IPS-15b (cell line): Measurements from ENCODE around the gene TLR4.

Source experiments
- H3K27me3 ChIP-seq: one replicate; pipeline ENCODE4 v1.6.1; 2013; ENCODE audit warnings: low read length; ENCODE audit not compliant: control insufficient read depth, insufficient read depth
- H3K36me3 ChIP-seq: one replicate; pipeline ENCODE4 v1.6.1; 2013; ENCODE audit warnings: low read length; ENCODE audit not compliant: control insufficient read depth, insufficient read depth
- H3K4me1 ChIP-seq: one replicate; pipeline ENCODE4 v1.6.1; 2013; ENCODE audit warnings: mild to moderate bottlenecking, low read length; ENCODE audit not compliant: control insufficient read depth, insufficient read depth
- H3K4me3 ChIP-seq: one replicate; pipeline ENCODE4 v1.5.1; 2013; ENCODE audit warnings: low read depth, low read length
- H3K9ac ChIP-seq: one replicate; pipeline ENCODE4 v1.6.1; 2013; ENCODE audit warnings: low read depth, mild to moderate bottlenecking, low read length
- H3K9me3 ChIP-seq: one replicate; pipeline ENCODE4 v1.6.1; 2013; ENCODE audit warnings: mild to moderate bottlenecking, low read length; ENCODE audit not compliant: control insufficient read depth, insufficient read depth

TLR4 gene

DNA sequence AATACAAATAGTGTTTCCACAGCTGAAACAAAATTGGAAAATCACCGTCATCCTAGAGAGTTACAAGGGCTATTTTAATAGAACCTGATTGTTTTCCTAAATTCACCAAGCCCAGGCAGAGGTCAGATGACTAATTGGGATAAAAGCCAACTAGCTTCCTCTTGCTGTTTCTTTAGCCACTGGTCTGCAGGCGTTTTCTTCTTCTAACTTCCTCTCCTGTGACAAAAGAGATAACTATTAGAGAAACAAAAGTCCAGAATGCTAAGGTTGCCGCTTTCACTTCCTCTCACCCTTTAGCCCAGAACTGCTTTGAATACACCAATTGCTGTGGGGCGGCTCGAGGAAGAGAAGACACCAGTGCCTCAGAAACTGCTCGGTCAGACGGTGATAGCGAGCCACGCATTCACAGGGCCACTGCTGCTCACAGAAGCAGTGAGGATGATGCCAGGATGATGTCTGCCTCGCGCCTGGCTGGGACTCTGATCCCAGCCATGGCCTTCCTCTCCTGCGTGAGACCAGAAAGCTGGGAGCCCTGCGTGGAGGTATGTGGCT lies at the start of gene TLR4:
Gene TLR4, plus strand, starts transcription at position 380 of the 552 bp plus-strand sequence. Its CDS starts 70 bp downstream, at position 450.
- Histone ChIP-seq H3K36me3 (no peaks in the 10 kb centered on the region), H3K9ac (no peak within 1 kb of the TSS), H3K9me3 (no peaks in the 10 kb centered on the region), H3K4me3 (no peak within 1 kb of the TSS), H3K27me3 (no peaks in the 10 kb centered on the region), H3K4me1 (no peaks in the 10 kb centered on the region)

DNA sequence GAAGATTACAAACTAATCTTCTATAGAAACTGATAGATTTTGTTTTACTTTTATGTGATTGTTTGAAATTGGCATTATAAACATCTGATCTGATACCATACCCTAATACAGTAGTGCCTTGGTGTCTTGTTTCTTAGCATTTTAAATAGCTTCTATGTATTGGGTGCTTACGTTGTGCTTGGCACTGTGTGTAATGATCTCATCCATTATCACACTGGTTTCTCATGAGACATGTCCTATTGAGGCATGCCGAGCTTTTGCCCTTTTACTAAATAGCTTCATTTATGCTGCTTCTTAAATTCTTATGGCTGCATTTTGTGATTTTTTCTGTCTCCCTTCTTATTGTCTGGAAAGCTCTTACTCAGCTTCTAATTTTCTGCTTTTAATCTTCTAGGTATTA lies 48.2 kb upstream of the TLR4 start:
- Histone ChIP-seq H3K4me1 (no peaks in the 10 kb centered on the region), H3K4me3 (no peak overlapping the region), H3K9ac (no peak overlapping the region), H3K27me3 (no peaks in the 10 kb centered on the region), H3K36me3 (no peaks in the 10 kb centered on the region), H3K9me3 (no peaks in the 10 kb centered on the region)

- H3K9ac ChIP-seq = no peak overlapping the region
- H3K9me3 ChIP-seq = no peaks in the 10 kb centered on the region
- no peaks in the 10 kb centered on the region for H3K4me1 ChIP-seq
- no peak overlapping the region for H3K4me3 ChIP-seq
- no peaks in the 10 kb centered on the region for H3K27me3 ChIP-seq
- no peaks in the 10 kb centered on the region for H3K36me3 ChIP-seq
Measured at GRCh38 chr9:117662651-117663050, 41.6 kb upstream of the TLR4 start.

DNA sequence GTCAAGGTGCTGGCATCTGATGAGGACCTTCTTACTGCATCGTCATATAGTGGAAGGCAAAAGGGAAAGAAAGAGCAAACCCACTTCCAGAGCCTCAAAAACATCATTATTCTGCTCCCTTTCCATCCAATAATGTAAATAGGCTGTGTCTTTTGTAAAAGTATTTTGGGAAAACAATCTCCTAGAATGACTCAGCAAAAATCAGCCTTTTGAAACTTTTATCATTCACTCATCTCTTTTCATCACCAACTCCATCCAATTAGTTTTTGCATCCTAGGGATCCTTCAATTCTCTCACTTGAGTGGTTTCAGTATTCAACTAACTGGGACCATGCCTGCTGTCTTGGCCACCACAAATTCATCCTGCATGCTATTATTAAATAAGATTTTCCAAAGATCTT lies 39.8 kb upstream of the TLR4 start:
- H3K36me3 ChIP-seq = no peaks in the 10 kb centered on the region
- H3K27me3 ChIP-seq = no peaks in the 10 kb centered on the region
- H3K4me3 ChIP-seq = no peak overlapping the region
- H3K9me3 ChIP-seq = no peaks in the 10 kb centered on the region
- H3K4me1 ChIP-seq = no peaks in the 10 kb centered on the region
- no peak overlapping the region for H3K9ac ChIP-seq

DNA sequence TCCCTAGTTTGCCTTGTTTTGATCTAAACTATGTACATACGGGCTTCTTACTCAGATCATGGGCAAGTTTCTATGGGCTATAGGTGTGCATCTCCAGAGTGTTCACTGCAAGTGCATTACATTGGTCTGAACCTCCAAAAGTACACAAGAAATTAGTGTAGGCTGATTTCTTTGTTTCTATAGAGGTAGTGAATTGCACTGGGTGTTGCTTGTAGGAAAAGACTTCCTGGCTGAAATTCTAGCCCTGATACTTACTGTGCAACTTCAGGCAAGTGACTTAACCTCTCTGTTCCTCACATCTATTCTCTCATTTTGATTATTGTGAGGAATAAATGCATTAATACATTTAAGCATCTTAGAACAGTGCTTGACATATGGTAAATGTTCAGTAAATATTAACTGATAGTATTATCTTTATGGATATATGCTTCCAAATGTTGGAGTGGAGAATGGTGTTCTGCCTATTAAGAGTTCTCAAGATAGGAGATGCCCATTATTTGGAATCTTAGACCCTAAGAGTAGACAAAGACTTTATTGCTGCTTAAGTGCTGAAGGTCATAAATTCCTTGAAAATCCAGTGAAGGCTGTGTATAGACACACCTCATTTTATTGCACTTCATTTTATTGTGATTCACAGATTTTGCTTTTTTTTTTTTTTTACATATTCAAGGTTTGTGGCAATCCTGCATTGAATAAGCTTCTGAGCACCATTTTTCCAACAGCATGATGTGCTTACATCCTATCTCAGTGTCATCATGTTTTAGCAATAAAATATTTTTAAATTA lies 38.4 kb upstream of the TLR4 start:
- H3K4me1 ChIP-seq = no peaks in the 10 kb centered on the region
- no peaks in the 10 kb centered on the region for H3K27me3 ChIP-seq
- no peak overlapping the region for H3K4me3 ChIP-seq
- no peaks in the 10 kb centered on the region for H3K9me3 ChIP-seq
- H3K36me3 ChIP-seq = no peaks in the 10 kb centered on the region
- H3K9ac ChIP-seq = no peak overlapping the region

- Histone ChIP-seq H3K36me3 (no peaks in the 10 kb centered on the region), H3K4me1 (no peaks in the 10 kb centered on the region), H3K9me3 (no peaks in the 10 kb centered on the region), H3K27me3 (no peaks in the 10 kb centered on the region), H3K4me3 (no peak overlapping the region), H3K9ac (no peak overlapping the region)
Measured at GRCh38 chr9:117671468-117671867, 32.7 kb upstream of the TLR4 start.

DNA sequence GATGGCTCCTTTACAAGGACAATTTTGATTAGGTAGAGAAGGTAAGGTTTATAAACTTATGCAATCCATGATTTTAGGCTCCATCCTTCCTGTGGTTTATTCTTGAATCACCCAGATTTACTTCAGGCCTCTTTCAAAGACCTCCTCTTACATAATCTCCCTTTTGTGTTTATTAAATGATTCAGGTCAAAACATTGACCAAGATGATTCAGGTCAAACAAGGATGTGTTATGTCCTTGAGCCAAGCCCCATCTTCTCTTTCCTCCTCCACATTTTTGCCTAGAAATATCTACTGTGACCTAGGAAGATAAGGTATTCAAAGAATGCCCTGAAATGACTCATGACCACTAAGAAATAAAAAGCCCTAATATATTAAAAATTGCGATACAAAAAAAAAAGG lies 31.8 kb upstream of the TLR4 start:
- H3K36me3 ChIP-seq = no peaks in the 10 kb centered on the region

DNA sequence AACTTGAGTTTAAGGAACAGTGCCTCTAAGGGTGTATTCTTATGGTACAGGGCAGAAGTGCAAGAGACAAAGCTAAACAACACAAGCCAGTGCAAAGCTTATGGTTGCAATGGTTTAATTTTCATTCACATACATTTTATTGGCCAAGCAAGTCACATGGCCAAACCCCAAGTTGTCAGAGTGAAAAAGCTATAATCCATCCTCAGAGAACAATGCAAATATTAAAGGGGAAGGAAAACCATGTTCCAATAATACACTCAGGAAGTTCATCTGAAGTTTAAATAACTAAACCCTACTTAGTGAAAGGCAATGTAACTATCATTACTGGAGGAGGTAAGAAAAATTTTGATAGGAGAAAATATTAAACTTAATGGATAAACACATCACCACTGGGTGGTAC lies 26.6 kb upstream of the TLR4 start:
- H3K36me3 ChIP-seq = no peaks in the 10 kb centered on the region
- H3K4me1 ChIP-seq = no peaks in the 10 kb centered on the region
- no peak overlapping the region for H3K4me3 ChIP-seq
- no peaks in the 10 kb centered on the region for H3K27me3 ChIP-seq
- H3K9ac ChIP-seq = no peak overlapping the region
- no peaks in the 10 kb centered on the region for H3K9me3 ChIP-seq

More for the DNA sequence above, 31.8 kb upstream of the TLR4 start:
- no peaks in the 10 kb centered on the region for H3K27me3 ChIP-seq
- H3K9ac ChIP-seq = no peak overlapping the region
- H3K9me3 ChIP-seq = no peaks in the 10 kb centered on the region
- H3K4me3 ChIP-seq = no peak overlapping the region
- no peaks in the 10 kb centered on the region for H3K4me1 ChIP-seq

DNA sequence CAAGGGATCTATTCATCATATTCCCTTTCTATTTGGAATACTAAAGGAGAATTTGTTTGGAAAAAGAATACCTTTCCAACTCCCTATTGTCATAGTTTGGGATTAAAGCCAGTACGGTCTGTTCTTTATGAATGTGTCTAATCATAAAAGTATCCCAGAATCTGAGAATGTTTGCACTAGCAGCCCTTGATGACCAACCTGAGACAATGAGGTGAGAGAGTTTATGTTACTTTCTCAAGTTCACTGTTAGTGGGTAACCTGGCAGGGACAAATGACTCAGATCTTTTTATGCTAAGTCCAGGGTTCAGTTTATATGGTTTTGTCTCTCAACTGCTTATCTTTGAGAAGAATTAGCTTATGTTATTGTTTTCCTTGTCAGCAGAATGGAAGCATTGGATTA lies 25.3 kb upstream of the TLR4 start:
- H3K4me3 ChIP-seq = no peak overlapping the region
- no peaks in the 10 kb centered on the region for H3K9me3 ChIP-seq
- no peaks in the 10 kb centered on the region for H3K27me3 ChIP-seq
- no peaks in the 10 kb centered on the region for H3K36me3 ChIP-seq
- no peaks in the 10 kb centered on the region for H3K4me1 ChIP-seq
- H3K9ac ChIP-seq = no peak overlapping the region

DNA sequence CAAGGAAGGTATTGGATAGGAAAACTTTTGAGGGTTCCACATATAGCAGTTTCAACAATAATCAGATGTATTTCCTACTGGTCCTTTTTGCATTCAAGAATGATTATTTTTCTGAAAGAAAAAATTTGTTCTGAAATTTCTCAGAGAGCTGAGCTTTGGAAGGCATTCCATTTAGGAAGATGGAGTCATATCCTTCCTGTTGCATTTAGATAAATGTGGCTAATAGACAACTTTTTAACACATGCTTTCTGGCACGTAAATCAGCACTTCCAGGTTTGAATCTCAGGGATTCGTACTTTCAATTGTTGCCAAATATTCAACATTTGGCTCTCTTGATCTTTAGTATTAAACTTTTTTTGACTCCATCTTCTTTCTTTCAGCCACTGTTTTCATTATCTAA lies 24.8 kb upstream of the TLR4 start:
- no peaks in the 10 kb centered on the region for H3K9me3 ChIP-seq
- no peak overlapping the region for H3K9ac ChIP-seq
- no peaks in the 10 kb centered on the region for H3K4me1 ChIP-seq
- H3K4me3 ChIP-seq = no peak overlapping the region
- no peaks in the 10 kb centered on the region for H3K27me3 ChIP-seq
- H3K36me3 ChIP-seq = no peaks in the 10 kb centered on the region

DNA sequence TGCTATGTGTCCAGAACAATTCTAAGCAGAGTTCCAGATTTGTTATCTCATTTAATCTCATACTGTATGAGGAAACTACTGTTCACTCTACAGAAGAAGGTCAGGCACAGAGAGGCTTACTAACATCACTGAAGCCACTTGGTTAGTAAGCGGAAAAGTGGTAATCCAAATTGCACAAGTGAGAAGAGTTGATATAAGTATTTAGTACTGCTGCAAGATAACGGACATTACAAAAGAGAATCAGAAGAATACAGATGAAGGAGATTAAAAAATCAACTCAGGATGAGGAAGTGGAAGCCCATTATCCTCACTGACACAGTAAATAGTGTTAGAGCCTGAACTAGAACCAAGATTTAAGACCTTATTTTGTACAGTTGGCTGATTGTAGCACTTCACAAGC lies 22.3 kb upstream of the TLR4 start:
- no peak overlapping the region for H3K4me3 ChIP-seq
- H3K9ac ChIP-seq = no peak overlapping the region
- H3K36me3 ChIP-seq = no peaks in the 10 kb centered on the region
- H3K27me3 ChIP-seq = no peaks in the 10 kb centered on the region
- no peaks in the 10 kb centered on the region for H3K9me3 ChIP-seq
- H3K4me1 ChIP-seq = no peaks in the 10 kb centered on the region

GRCh38 chr9:117682955-117683710 lies 21.1 kb upstream of the TLR4 start:
- Histone ChIP-seq H3K9me3 (no peaks in the 10 kb centered on the region), H3K36me3 (no peaks in the 10 kb centered on the region), H3K4me3 (no peak overlapping the region), H3K9ac (no peak overlapping the region), H3K4me1 (no peaks in the 10 kb centered on the region), H3K27me3 (no peaks in the 10 kb centered on the region)
